GM19099 (cell line): ENCODE results near the gene UTP4.

ENCODE experiments used
- POLR2A ChIP-seq: IDR thresholded peaks from 3 replicates; pipeline ENCODE4 v1.6.1; 2011; ENCODE audit warnings: low read depth; ENCODE audit not compliant: insufficient read length; ENCODE audit errors: extremely low read depth

Gene UTP4

DNA sequence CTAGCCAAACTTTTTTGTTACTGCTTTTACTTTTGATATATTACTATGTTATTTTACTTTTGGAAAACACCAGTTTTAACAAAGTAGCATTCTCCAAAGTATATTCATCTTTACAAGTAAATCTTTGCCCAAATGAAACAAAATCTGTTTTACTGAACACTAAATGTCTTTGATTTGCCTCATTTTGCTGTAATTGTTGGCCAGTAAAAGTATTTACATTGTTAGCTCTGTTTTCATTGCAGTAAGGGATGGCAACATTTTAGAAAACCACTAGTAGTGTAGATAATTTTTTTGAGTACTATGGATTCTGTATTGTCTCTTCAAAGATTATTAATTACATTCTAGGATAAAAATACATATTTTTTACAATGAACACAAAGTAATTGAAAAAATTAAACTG lies 65.1 kb downstream of the UTP4 start:
- no peak for TF ChIP-seq POLR2A

DNA sequence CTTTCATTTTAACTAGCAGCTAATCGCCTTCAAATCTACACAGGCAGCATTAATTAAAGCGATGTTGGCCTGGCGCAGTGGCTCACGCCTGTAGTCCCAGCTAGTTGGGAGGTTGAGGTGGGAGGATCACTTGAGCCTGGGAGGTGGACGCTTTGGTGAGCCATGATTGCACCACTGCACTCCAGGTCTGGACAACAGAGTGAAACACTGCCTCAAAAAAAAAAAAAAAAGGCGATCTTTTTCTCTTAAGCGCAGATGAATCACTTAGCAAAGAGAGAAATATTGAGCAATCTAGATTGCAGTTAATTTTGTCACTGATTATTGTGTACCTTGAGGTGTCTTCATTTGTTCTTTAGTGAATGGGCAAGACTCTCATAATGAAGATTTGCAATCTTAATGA lies 66.9 kb downstream of the UTP4 start:
- TF ChIP-seq POLR2A: no peak

DNA sequence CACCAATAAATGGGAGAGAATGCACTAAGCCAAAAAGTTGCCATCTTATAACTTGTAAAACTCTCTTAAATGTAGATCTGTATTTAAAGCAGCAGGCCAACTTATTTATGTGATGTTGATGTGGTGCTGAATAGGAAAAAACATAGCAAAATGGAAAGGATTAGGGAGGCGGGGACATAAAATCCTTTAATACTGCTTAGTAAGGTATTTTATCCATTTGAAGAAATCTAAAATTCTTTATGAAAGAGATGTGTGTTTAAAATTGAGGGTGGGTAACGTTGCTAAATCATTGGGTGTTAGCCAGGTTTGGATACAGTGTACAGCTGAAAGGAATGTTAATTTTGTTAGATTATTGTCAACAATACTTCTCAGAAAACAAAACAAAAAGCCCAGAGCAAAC lies 68.8 kb downstream of the UTP4 start:
- no peak for TF ChIP-seq POLR2A

DNA sequence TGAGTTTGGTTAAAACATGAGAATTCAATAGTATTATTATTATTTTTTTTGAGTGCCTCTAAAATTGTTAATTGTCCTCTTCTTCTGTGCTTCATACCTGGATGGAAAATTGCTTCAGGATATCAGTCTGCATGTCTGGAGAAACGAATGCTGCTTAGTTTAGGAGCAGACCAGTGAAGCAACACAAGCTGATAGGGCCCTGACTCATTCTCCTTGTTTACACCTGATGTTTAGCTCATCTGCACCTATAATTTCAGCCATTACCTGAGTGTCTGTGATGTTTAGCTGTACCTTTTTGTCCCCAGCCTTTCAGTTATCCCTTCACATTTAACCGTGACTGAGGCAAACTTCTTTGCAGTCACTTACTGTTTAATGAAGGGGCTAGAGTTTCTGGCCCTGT lies 69.3 kb downstream of the UTP4 start:
- TF ChIP-seq POLR2A: no peak

DNA sequence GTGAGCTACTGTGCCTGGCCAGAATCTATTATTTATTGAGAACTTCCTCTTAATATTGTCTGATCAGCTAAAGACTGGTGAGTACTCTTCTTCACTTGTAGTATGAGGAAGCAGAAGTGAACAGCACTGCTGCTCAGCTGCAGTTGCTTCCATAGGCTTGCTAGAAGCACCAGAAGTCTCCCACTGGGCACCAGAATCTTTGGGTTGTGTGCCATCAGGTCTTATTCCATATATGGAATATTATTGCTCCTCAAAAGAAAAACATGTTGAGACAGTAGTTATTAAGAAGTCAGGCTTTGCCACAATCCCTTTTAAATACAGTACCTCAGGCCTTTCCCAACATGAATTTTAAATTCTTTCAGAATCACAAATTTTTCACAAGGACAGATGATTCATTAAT lies 71.7 kb downstream of the UTP4 start:
- TF ChIP-seq POLR2A: no peak

DNA sequence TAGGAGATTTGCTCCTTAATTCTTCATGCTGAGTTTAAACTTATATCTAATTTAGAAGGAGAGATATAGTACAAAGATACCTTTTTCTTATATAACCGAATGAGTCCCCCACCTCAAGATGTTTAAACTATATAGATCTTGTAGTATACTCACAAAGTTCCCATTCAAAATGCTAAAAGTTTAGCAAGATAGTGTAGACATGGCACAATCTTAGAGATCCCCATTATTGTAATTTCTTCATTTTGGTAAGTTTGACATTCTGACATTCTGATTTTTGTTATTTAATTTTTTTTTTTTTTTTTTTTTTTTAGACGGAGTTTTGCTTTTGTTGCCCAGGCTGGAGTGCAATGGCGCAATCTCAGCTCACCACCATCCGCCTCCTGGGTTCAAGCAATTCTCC lies 77.3 kb downstream of the UTP4 start:
- TF ChIP-seq POLR2A: no peak

DNA sequence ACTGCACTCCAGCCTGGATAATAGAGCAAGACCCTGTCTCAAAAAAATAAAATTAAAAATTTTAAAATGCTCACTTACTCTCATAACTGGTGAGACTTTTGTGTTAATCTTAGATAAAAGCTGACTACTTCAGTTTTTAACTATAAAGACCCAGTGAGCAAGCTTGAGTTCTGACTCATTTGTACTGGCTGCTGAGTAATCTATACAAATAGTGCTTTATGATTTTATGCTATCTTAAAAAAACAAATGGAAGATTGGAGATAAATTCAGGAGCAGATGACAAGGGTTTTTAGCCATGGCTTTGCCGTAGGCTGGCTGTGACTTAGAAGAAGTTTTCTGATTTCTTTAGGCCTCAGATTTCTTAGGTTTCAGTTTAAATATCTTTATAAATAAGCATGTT lies 85.0 kb downstream of the UTP4 start:
- no peak for TF ChIP-seq POLR2A
